Omental fat pad (tissue), 4 donors: Measurements from ENCODE around the gene WDR77. TPM values are rescaled to one million over a fixed set of nuclear protein-coding genes. Genes with fewer than 3 reads are reported as not detected.
A peak's percentile ranks its signal among the peaks of the same experiment; 100 is the strongest.

Source experiments
- ATAC-seq: fragments of 150-250 bp; one replicate; pipeline ENCODE4 v1.9.1; 2016; ENCODE audit warnings: mild to moderate bottlenecking, moderate library complexity; ENCODE audit not compliant: low FRiP score
- DNase-seq: peaks from one replicate; pipeline ENCODE4 v3.0.0-alpha.2; 2019; ENCODE audit warnings: low spot score
- total RNA-seq, 4 donors: library from RNA; depleted of rRNA; stranded (reverse); fragments of >200 nt; gene quantifications; one replicate each; pipeline ENCODE4 v1.1.0, GENCODE V29; 2016
- TF ChIP-seq, protein P1 (sequence below), 3 donors: fragments of 450-650 bp; IDR thresholded peaks; one replicate each; pipeline ENCODE4 v1.5.1; 2016 to 2017; ENCODE audit warnings: antibody characterized with exemption in 3 of 3, mild to moderate bottlenecking in 3 of 3, moderate library complexity in 2 of 3

The WDR77 gene
- total RNA-seq: 10 to 100 TPM; 25.9 to 44.9 (median 33.9) TPM

DNA sequence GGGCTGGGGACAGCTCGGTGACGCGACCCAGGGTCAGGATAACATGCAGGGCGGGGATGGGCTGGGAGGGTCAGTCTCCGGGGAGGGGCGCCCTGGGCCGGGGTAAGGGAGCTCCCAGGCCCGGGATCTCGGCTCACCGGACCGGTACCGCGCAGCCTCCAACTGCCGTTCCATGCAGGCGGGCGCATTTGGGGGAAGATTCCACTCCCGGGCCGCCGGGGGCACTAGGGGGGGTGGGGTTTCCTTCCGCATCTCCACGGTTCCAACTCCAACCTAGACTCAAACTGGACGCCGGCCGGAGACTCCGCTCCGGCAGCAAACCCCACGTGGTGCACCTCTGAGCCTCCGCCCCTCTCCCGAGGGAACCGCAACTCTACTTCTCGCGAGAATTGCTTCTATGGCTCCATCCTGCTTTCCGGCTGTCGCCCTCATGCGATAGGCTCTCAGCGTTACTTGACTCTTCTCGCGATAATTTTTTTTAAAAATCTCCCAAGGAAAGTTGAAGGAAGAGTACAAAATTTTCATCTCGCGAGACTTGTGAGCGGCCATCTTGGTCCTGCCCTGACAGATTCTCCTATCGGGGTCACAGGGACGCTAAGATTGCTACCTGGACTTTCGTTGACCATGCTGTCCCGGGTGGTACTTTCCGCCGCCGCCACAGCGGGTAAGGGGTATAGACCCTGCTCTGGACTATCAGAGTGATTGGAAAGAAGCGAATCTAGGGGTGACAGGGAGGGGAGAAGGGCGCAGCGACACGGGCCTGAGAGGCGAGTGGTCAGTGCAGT lies at the start of gene WDR77, which contains the start of gene ATP5PB:
WDR77 (minus strand) TSS at position 339 of the 785 bp plus-strand sequence; CDS start at position 252, 87 bp downstream.
ATP5PB (plus strand) TSS at position 547 of the 785 bp plus-strand sequence; CDS start at position 625, 78 bp downstream.
- TF ChIP-seq, protein P1, sequence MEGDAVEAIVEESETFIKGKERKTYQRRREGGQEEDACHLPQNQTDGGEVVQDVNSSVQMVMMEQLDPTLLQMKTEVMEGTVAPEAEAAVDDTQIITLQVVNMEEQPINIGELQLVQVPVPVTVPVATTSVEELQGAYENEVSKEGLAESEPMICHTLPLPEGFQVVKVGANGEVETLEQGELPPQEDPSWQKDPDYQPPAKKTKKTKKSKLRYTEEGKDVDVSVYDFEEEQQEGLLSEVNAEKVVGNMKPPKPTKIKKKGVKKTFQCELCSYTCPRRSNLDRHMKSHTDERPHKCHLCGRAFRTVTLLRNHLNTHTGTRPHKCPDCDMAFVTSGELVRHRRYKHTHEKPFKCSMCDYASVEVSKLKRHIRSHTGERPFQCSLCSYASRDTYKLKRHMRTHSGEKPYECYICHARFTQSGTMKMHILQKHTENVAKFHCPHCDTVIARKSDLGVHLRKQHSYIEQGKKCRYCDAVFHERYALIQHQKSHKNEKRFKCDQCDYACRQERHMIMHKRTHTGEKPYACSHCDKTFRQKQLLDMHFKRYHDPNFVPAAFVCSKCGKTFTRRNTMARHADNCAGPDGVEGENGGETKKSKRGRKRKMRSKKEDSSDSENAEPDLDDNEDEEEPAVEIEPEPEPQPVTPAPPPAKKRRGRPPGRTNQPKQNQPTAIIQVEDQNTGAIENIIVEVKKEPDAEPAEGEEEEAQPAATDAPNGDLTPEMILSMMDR (IDR thresholded peaks at IDR 0.05): no peak
- ATAC-seq: peak; percentile 98
- DNase-seq: peak; percentile 80

DNA sequence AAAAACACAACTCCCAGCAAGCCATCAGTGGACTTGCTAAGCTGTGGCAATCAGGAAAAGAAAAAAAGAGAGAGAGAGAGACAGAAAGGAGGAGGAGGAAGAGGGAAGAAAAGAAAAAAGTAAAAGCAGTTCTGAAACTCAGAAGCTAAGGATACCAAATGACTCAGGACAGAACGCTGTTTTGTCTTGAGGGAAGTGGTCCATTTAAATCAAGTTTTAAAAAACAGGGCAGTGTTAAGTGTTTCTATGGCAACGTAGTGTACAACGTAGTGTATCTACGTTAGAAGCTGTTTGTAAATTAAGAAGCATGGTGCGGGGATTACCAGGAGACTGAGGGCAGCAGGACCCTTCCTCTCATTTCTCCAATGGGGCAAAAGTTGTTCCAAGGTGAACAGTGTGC lies 48.5 kb upstream of the WDR77 start:
- ATAC-seq: no peak
- TF ChIP-seq, protein P1 (IDR thresholded peaks at IDR 0.05): no peak
- DNase-seq: no peak

DNA sequence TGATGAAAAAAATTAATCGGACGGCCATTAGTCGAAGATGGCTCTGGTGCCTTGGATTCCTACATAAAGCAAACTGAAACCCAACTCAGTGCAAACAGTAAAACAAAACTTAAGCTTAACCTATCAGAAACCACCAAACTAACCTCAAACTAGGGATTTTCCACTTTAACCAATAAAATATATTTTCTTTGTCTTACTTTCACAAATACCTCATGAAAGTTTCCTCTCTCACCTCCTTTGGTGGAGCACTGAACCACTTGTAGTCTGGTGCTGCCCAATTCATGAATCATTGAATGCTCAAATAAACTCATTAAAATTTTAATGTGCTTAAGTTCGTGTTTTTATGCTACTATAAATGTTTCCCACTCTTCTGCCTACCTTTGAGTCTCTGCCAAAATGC lies 47.3 kb upstream of the WDR77 start:
- DNase-seq: no peak
- ATAC-seq: no peak
- TF ChIP-seq, protein P1 (IDR thresholded peaks at IDR 0.05): no peak

DNA sequence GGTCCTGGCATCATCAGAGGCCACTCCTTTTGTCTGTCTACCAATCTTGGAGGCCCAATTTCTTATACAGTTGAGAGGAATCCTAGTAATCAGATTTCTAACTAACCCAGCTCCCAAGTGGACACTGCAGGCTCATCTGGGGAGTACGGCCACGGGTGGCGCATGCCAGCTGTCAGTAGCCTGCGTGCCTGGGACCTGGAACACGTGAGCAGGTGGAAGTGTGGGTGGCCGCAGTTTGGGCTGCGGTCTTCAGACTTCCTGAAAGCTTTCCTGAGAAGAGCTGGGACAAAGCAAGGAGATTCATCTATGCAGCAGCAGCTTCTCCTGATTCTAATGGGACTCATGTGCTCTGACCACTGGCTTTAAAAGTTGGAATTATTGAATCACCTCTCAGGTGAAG lies 42.0 kb upstream of the WDR77 start:
- TF ChIP-seq, protein P1 (IDR thresholded peaks at IDR 0.05): no peak
- no peak for DNase-seq
- no peak for ATAC-seq

DNA sequence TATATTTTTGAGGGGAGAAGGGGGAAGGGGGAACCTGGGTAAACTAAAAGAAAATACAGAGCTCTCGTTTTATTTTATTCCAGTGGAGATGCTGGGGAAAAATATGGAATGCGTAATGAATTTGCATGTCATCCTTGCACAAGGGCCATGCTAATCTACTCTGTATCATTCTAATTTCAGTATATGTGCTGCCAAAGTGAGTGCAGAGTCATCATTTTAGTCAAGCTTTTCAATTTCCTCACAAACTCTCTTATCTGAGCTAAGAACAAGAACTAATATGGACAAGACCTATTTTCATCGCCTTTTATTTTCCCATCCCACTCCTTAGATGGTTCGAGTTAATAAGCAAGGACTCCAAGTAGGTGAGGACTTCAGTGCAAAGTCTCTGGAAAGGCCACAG lies 41.2 kb upstream of the WDR77 start:
- DNase-seq (no peak), ATAC-seq (no peak)
- TF ChIP-seq, protein P1 (IDR thresholded peaks at IDR 0.05): no peak

DNA sequence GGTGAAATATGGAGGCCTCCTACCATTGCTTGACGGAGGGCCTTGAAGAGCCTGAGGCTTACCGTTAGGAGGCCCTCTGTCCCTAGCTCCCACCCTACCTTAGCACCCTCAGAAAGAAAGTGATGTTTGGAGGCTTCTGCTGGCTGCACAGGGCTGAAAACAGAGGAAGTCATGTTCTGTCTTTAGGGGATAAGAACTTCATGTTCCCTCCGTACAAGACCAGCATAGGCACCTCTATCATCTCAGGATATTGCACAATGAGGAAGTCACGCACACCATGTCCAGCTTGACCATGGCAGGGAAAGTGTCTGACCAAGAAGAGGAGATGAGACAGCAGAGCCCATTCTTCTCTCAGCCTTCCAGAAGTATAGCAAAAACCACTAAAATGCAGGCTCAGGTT lies 40.5 kb upstream of the WDR77 start:
- ATAC-seq: no peak
- no peak for DNase-seq
- TF ChIP-seq, protein P1 (IDR thresholded peaks at IDR 0.05): no peak

DNA sequence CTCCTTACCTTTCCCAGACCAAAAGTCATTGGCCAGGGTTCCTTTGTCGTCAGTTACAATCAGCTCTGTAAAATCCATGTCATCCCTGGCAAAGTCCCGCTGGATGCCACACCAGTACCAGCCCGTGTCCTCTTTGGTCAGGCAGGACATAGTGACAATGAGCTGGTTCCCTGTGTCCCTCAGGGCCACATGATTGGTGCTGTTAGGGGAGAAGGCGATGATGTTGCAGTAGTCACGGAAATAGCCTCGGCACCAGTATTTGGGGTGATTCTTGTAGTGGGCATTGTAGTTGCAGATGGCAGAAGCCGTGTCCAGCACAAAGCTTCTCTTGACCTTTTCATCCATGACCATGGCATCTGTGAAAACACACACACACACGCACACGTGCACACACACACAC lies 39.6 kb upstream of the WDR77 start:
- TF ChIP-seq, protein P1 (IDR thresholded peaks at IDR 0.05): no peak
- ATAC-seq (no peak), DNase-seq (no peak)
